Heart right ventricle (tissue), 16 donors: ENCODE measurements around the gene GFOD1. TPM values are rescaled to one million over a fixed set of nuclear protein-coding genes. Genes with fewer than 3 reads are reported as not detected.
A peak's percentile ranks its signal among the peaks of the same experiment; 100 is the strongest.
"Not testable (repeated sequence)": the region's sequence is repeated elsewhere in the genome, so short reads cannot be mapped to it uniquely, and the experiment has no call there.

Experiments
- ATAC-seq, 8 donors: fragments of 200-7000 bp; cut with Tn5 transposase; one replicate each; pipeline ENCODE4 v1.9.1; 2020; ENCODE audit warnings: mild to moderate bottlenecking in 8 of 8, moderate library complexity in 8 of 8, moderate number of reproducible peaks in 1 of 8
- DNase-seq, 2 donors: peaks; one replicate each; pipeline ENCODE4 v3.0.0-alpha.2; 2020
- H3K27ac ChIP-seq, 10 donors: fragments of 200-600 bp; sonication (generic) in 2 of 10; one replicate each; pipeline versions ENCODE4 v1.5.0 to v1.8.0; 2020 to 2022; ENCODE audit warnings: mild to moderate bottlenecking in 3 of 10
- H3K27me3 ChIP-seq, 7 donors: fragments of 200-600 bp; one replicate each; pipeline ENCODE4 v1.8.0; 2021 to 2022; ENCODE audit warnings: mild to moderate bottlenecking in 2 of 7
- H3K36me3 ChIP-seq, 9 donors: fragments of 200-600 bp; sonication (generic) in 1 of 9; one replicate each; pipeline versions ENCODE4 v1.5.0 to v1.8.0; 2020 to 2022; ENCODE audit warnings: mild to moderate bottlenecking in 2 of 9
- H3K4me1 ChIP-seq, 9 donors: fragments of 200-600 bp; sonication (generic) in 1 of 9; one replicate each; pipeline versions ENCODE4 v1.5.0 to v1.8.0; 2020 to 2022; ENCODE audit warnings: mild to moderate bottlenecking in 4 of 9
- H3K4me3 ChIP-seq, 10 donors: fragments of 200-600 bp; sonication (generic) in 2 of 10; one replicate each; pipeline versions ENCODE4 v1.5.0 to v1.8.0; 2020 to 2022; ENCODE audit warnings: mild to moderate bottlenecking in 7 of 10, moderate library complexity in 2 of 10
- H3K9me3 ChIP-seq, 11 donors: fragments of 200-600 bp in 10 of 11; sonication (generic) in 2 of 11; one replicate each; pipeline versions ENCODE4 v1.5.0 to v1.8.0; 2013 to 2022; ENCODE audit warnings: mild to moderate bottlenecking in 2 of 11, control low read depth in 1 of 11, moderate library complexity in 1 of 11
- CTCF ChIP-seq, 9 donors: fragments of 200-600 bp; sonication (generic) in 2 of 9; IDR thresholded peaks; one replicate each; pipeline versions ENCODE4 v1.5.0 to v1.8.0; 2021 to 2022; ENCODE audit warnings: antibody characterized with exemption in 9 of 9, mild to moderate bottlenecking in 5 of 9, moderate library complexity in 1 of 9
- WGBS, 2 donors: extraction: QIAGEN DNeasy Blood & Tissue Kit; methylation state at CpG; one replicate each; pipeline ENCODE4 v1.1.7; 2013; ENCODE audit warnings: inconsistent platforms in 1 of 2; 5-methylcytosine and 5-hydroxymethylcytosine counted together
- intact Hi-C, 10 donors: fragments of 100-400 bp; cut with DNase I; formaldehyde crosslinking; loops; one replicate each; pipeline versions ENCODE4 v1.11.1 to v1.14.2; 2022
- polyA plus RNA-seq, 2 donors: library from polyadenylated mRNA; stranded (reverse); fragments of 200-250 nt; gene quantifications; one replicate each; pipeline ENCODE4 v1.2.3, GENCODE V29; 2013
- total RNA-seq, 10 donors: library from RNA; stranded (reverse); fragmentation: NEBNext Ultra II Directional in 3 of 10; extraction: Animal tissue kit (Norgen Biotek cat#: 25700) in 3 of 10; gene quantifications; one replicate each; pipeline versions ENCODE4 v1.2.1 to v1.2.4, GENCODE V29; 2021 to 2023
- donor health status: Arrhythmogenic right ventricular cardiomyopathy.
- donor health status: ischemic (EF 13 %, LVEDD 7.1; RV severe dilation, severe dysfunction).
- donor health status: healthy with polysubstance abuse.
- donor health status: DM: no; HTN: yes; CAD: no.
- donor health status: DM: no; HTN: no; CAD: no.
- donor health status: ischemic (EF 25% LVEDD 6.9; RV normal size, moderate dysfunction).
- donor health status: ischemic (EF 25% LVEDD 5.7; RV mildly dilated, moderate dysfunction).
- donor health status: healthy.
- donor health status: DM: yes; HTN: yes; CAD: no.
- donor health status: Ischemic cardiomyopathy.
- donor health status: ischemic (EF 35%, LVEDD 5.7; RV mildly dilated, moderate dysfunction).
- donor health status: nonischemic (EF 11% LVEDD 7.7; RV severe dilation, severe dysfunction).
- donor health status: DM: yes; HTN: yes; CAD: no.
- donor health status: PGD.
- donor health status: ischemic (EF 29% LVEDD 5.4; RV normal size, mild dysfunction).
- donor health status: nonischemic (EF 23%, LVEDD 6.1; RV moderate dilation, normal function).

GFOD1 gene
- total and polyA plus RNA-seq, 12 donors = 13.8 to 96.5 (median 37.0) TPM

- intact Hi-C loops = no loop called here
- no peaks in the 10 kb centered on the region for H3K36me3 ChIP-seq
- DNase-seq (no peak), ATAC-seq (no peak)
- 94% methylated on average over 3 of the region's 3 CpGs for WGBS, 2 donors
- H3K4me3 ChIP-seq = no peak overlapping the region
- H3K9me3 ChIP-seq = no peaks in the 10 kb centered on the region
- no peak overlapping the region for H3K27ac ChIP-seq
- no peaks in the 10 kb centered on the region for H3K27me3 ChIP-seq
- TF ChIP-seq CTCF (IDR thresholded peaks at IDR 0.05) = no peak
- peaks cover 5 to 83% (median 77%) of the 10 kb centered on the region in 9 donors for H3K4me1 ChIP-seq
Measured at GRCh38 chr6:13437218-13437996, 50.0 kb downstream of the GFOD1 start.

- 90 to 96% methylated on average over 7 of the region's 7 CpGs for WGBS, 2 donors
- Histone ChIP-seq H3K4me3 (no peak overlapping the region), H3K27me3 (no peaks in the 10 kb centered on the region), H3K4me1 (peaks cover 7 to 83% (median 79%) of the 10 kb centered on the region in 9 donors), H3K36me3 (no peaks in the 10 kb centered on the region), H3K9me3 (no peaks in the 10 kb centered on the region), H3K27ac (peak overlapping the region in 2 of 10 donors; percentile 11 to 15)
- intact Hi-C loops = no loop called here
- ATAC-seq (no peak), DNase-seq (no peak)
- TF ChIP-seq CTCF (IDR thresholded peaks at IDR 0.05) = no peak
Measured at GRCh38 chr6:13436399-13437217, 50.8 kb downstream of the GFOD1 start.

GRCh38 chr6:13435477-13436246 lies 51.7 kb downstream of the GFOD1 start:
- ATAC-seq = no peak
- Histone ChIP-seq H3K9me3 (no peaks in the 10 kb centered on the region), H3K4me1 (peaks cover 2 to 81% (median 74%) of the 10 kb centered on the region in 9 donors), H3K27ac (peak overlapping the region in 1 of 10 donors; percentile 11), H3K27me3 (no peaks in the 10 kb centered on the region), H3K36me3 (no peaks in the 10 kb centered on the region), H3K4me3 (no peak overlapping the region)
- no peak for DNase-seq
- intact Hi-C loops = no loop called here
- WGBS, 2 donors = 61 to 64% methylated on average over 4 of the region's 4 CpGs
- TF ChIP-seq CTCF (IDR thresholded peaks at IDR 0.05) = no peak

GRCh38 chr6:13434777-13435176 lies 52.6 kb downstream of the GFOD1 start:
- Histone ChIP-seq H3K36me3 (no peaks in the 10 kb centered on the region), H3K4me1 (peaks cover 2 to 78% (median 74%) of the 10 kb centered on the region in 9 donors), H3K27me3 (no peaks in the 10 kb centered on the region), H3K27ac (peak overlapping the region in 2 of 10 donors; percentile 7 to 66), H3K4me3 (no peak overlapping the region), H3K9me3 (no peaks in the 10 kb centered on the region)
- no peak for TF ChIP-seq CTCF (IDR thresholded peaks at IDR 0.05)
- intact Hi-C loops = no loop called here
- no peak for ATAC-seq
- DNase-seq = no peak
- WGBS, 2 donors = 92 to 96% methylated on average over 6 of the region's 6 CpGs

- ATAC-seq, H3K36me3 ChIP-seq, H3K9me3 ChIP-seq, DNase-seq, intact Hi-C loops, H3K4me3 ChIP-seq, H3K27me3 ChIP-seq: not testable (repeated sequence)
- Histone ChIP-seq H3K4me1 (peaks cover 2 to 83% (median 77%) of the 10 kb centered on the region in 9 donors), H3K27ac (peak overlapping the region in 8 of 10 donors; percentile 30 to 71 (median 66))
Measured at GRCh38 chr6:13434135-13434775, 53.1 kb downstream of the GFOD1 start.
